ENCODE results near the gene GPR61.

GPR61 gene

GRCh38 chr1:109582021-109582420, 42.3 kb downstream of the GPR61 start (continued):
- TF ChIP-seq ZBTB7A (tag by site-specific recombination; IDR thresholded peaks at IDR 0.05; ENCODE audit: low read depth) (no peak), ZNF292 (tag by site-specific recombination; IDR thresholded peaks at IDR 0.05; ENCODE audit: borderline replicate concordance, low read depth) (no peak), KLF16 (tag by site-specific recombination; IDR thresholded peaks at IDR 0.05) (no peak), ZNF394 (tag by site-specific recombination; IDR thresholded peaks at IDR 0.05; ENCODE audit: borderline replicate concordance) (no peak), ZBTB20 (tag by site-specific recombination; IDR thresholded peaks at IDR 0.05) (no peak), ZNF24 (tag by site-specific recombination; IDR thresholded peaks at IDR 0.05) (no peak)
- TF ChIP-seq, protein P1, sequence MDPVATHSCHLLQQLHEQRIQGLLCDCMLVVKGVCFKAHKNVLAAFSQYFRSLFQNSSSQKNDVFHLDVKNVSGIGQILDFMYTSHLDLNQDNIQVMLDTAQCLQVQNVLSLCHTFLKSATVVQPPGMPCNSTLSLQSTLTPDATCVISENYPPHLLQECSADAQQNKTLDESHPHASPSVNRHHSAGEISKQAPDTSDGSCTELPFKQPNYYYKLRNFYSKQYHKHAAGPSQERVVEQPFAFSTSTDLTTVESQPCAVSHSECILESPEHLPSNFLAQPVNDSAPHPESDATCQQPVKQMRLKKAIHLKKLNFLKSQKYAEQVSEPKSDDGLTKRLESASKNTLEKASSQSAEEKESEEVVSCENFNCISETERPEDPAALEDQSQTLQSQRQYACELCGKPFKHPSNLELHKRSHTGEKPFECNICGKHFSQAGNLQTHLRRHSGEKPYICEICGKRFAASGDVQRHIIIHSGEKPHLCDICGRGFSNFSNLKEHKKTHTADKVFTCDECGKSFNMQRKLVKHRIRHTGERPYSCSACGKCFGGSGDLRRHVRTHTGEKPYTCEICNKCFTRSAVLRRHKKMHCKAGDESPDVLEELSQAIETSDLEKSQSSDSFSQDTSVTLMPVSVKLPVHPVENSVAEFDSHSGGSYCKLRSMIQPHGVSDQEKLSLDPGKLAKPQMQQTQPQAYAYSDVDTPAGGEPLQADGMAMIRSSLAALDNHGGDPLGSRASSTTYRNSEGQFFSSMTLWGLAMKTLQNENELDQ (tag by site-specific recombination; IDR thresholded peaks at IDR 0.05; ENCODE audit: low read depth) = no peak

GRCh38 chr1:109584766-109585165, 45.1 kb downstream of the GPR61 start:
- POLR2A ChIA-PET = no interaction called here
- H3K4me1 ChIP-seq (ENCODE audit: control insufficient read depth, insufficient read depth, low read length) = no peaks in the 10 kb centered on the region
- no peaks in the 10 kb centered on the region for H3K9me3 ChIP-seq (ENCODE audit: control insufficient read depth, insufficient read depth, low read depth, low read length)
- TF ChIP-seq ZNF585B (tag by site-specific recombination; IDR thresholded peaks at IDR 0.05) (no peak), GFI1B (tag by site-specific recombination; IDR thresholded peaks at IDR 0.05) (no peak), HOXD13 (CRISPR knock-in tag; IDR thresholded peaks at IDR 0.05; ENCODE audit: borderline replicate concordance) (no peak), MZF1 (tag by site-specific recombination; IDR thresholded peaks at IDR 0.05; ENCODE audit: borderline replicate concordance) (no peak), ZNF280D (tag by site-specific recombination; IDR thresholded peaks at IDR 0.05) (no peak), TRIM28 (IDR thresholded peaks at IDR 0.05; ENCODE audit: borderline replicate concordance, low read length) (no peak), ZNF747 (tag by site-specific recombination; IDR thresholded peaks at IDR 0.05) (no peak), YY2 (tag by site-specific recombination; IDR thresholded peaks at IDR 0.05) (no peak), ZNF610 (tag by site-specific recombination; IDR thresholded peaks at IDR 0.05; ENCODE audit: borderline replicate concordance) (no peak), ZNF645 (tag by site-specific recombination; IDR thresholded peaks at IDR 0.05) (no peak), ATF2 (tag by site-specific recombination; IDR thresholded peaks at IDR 0.05; ENCODE audit: low read depth) (no peak), ZNF677 (tag by site-specific recombination; IDR thresholded peaks at IDR 0.05) (no peak), SP2 (tag by site-specific recombination; IDR thresholded peaks at IDR 0.05) (no peak), ZNF202 (tag by site-specific recombination; IDR thresholded peaks at IDR 0.05; ENCODE audit: borderline replicate concordance) (no peak), ZNF2 (tag by site-specific recombination; IDR thresholded peaks at IDR 0.05) (no peak), ZBTB21 (tag by site-specific recombination; IDR thresholded peaks at IDR 0.05) (no peak), ZNF548 (tag by site-specific recombination; IDR thresholded peaks at IDR 0.05) (no peak), ZNF561 (tag by site-specific recombination; IDR thresholded peaks at IDR 0.05; ENCODE audit: borderline replicate concordance) (no peak), ZNF621 (tag by site-specific recombination; IDR thresholded peaks at IDR 0.05) (no peak)
- TF ChIP-seq, protein P2, sequence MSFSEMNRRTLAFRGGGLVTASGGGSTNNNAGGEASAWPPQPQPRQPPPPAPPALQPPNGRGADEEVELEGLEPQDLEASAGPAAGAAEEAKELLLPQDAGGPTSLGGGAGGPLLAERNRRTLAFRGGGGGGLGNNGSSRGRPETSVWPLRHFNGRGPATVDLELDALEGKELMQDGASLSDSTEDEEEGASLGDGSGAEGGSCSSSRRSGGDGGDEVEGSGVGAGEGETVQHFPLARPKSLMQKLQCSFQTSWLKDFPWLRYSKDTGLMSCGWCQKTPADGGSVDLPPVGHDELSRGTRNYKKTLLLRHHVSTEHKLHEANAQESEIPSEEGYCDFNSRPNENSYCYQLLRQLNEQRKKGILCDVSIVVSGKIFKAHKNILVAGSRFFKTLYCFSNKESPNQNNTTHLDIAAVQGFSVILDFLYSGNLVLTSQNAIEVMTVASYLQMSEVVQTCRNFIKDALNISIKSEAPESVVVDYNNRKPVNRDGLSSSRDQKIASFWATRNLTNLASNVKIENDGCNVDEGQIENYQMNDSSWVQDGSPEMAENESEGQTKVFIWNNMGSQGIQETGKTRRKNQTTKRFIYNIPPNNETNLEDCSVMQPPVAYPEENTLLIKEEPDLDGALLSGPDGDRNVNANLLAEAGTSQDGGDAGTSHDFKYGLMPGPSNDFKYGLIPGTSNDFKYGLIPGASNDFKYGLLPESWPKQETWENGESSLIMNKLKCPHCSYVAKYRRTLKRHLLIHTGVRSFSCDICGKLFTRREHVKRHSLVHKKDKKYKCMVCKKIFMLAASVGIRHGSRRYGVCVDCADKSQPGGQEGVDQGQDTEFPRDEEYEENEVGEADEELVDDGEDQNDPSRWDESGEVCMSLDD (tag by site-specific recombination; IDR thresholded peaks at IDR 0.05) = no peak
- H3K27ac ChIP-seq (ENCODE audit: extremely low read depth, low read depth, low read length) = no peak overlapping the region
- CTCF ChIA-PET = interaction anchor here (1.3 kb wide), 1 partner anchor 39 kb away, joined by 3 read pairs; no protein-coding TSS in a partner anchor
- no peak overlapping the region for H3K4me3 ChIP-seq (ENCODE audit: low read depth, low read length)
- H3K36me3 ChIP-seq (ENCODE audit: control insufficient read depth in 2 of 2, insufficient read depth in 1 of 2, low read length in 2 of 2) = peaks cover 28 to 91% of the 10 kb centered on the region in 2 experiments
